22Rv1 (cell line): ENCODE measurements around the gene GLI2.

Experiments
- CTCF ChIP-seq: fragments of 450-650 bp; IDR thresholded peaks from 2 replicates; pipeline ENCODE4 v1.5.1; 2017; ENCODE audit warnings: mild to moderate bottlenecking
- ZFX ChIP-seq: fragments of 450-650 bp; IDR thresholded peaks from 2 replicates; pipeline ENCODE4 v1.6.1; 2017; ENCODE audit warnings: antibody characterized with exemption, borderline replicate concordance

- TF ChIP-seq CTCF: no peak
- no peak for TF ChIP-seq ZFX
Observed at GRCh38 chr2:120734930-120735651, 577 bp upstream of the GLI2 start.
